HUDEP-2 (cell line): ENCODE measurements around the gene TRIM52.
"Not testable (repeated sequence)": the region's sequence is repeated elsewhere in the genome, so short reads cannot be mapped to it uniquely, and the experiment has no call there.

Source experiments
- DNase-seq, 76 experiments: peaks; one replicate each; lab custom pipeline; 2025; ENCODE audit not compliant: unreplicated experiment in 76 of 76; lab: John Stamatoyannopoulos, UW

TRIM52 gene

DNA sequence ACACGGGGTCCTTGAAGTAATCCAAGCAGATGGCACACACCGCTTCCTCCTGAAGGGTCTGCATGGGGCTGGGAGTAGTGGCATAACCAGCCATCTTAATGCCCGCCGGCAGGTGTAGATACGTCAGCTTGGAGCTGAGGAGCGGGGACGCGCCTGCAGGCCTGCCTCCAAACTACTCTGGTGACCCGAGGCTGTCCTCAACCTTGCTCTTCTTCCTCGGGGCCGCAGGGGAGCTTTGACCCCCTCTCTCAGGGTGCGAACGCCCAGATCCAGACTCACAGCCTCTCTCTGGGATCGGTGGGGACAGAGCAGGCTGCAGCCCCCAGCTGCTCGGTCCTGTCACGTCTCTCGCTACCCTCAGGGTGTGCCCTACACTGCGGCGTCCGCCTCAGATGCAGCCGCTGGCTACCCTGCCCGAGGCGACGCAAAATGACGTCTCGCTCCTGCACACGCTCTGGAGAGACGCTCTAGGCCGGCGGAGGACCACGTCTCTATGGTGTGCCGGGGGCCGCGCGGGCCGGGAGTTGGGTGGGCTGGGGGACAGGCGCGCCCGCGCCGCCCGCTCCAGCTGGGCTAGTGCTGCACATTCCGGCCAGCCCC, at the start of gene TRIM52:
Gene TRIM52, minus strand, starts transcription at position 424 of the 600 bp plus-strand sequence. Its CDS starts 330 bp downstream, at position 94.
- no peak for DNase-seq

DNA sequence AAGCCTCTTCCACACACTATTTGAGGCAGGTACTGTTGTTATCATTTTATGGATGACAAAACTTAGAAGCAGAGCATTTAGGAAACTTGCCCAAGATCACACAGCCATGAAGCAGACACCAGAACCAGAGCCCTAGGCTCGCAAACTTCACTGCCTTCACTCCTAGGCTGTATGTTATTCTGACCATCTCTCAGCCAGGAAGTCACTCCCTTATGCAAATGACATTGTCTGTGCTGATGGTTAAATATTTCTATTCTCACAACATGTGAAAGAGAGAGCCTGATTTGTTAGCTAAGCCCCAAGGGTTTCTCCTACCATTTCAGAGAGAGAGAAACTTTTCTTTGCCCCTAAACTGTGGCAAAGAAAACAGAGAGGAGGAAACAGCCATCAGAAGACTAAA, 26.4 kb upstream of the TRIM52 start:
- not testable (repeated sequence) for DNase-seq

DNA sequence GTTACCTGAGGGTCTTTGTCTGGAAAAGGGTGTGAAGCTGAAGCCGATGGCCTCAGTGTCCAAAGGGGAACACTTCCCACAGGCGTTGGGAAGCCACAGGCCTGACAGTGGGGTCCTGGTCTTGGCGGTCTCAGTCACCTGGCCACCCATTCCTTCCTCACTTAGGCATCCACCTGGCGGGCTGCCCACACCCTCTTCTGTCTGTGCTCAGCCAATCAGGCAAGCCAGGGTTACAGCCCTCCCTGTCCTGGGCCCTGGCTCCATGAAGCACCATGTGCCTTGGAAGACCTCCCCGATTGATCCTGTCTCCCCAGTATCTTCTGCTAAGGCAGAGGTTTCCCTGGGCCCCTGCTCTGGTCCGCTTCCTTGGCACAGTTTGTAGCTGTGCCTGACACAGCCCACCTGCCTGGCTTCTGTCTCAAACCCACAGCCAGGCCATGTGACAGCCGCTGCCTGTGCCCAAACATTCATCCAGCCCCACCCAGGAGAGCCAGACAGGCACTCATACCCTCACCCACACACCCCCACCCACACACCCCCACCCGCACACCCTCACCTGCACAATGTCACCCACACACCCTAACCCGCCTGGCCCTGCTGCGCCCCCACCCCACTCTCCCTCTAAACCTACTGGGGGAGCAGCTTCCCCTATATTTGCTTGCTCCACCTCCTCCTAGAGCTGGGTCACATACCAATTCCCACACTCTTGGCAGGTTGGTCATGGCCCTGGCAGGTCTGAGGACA, 25.2 kb upstream of the TRIM52 start:
- not testable (repeated sequence) for DNase-seq

DNA sequence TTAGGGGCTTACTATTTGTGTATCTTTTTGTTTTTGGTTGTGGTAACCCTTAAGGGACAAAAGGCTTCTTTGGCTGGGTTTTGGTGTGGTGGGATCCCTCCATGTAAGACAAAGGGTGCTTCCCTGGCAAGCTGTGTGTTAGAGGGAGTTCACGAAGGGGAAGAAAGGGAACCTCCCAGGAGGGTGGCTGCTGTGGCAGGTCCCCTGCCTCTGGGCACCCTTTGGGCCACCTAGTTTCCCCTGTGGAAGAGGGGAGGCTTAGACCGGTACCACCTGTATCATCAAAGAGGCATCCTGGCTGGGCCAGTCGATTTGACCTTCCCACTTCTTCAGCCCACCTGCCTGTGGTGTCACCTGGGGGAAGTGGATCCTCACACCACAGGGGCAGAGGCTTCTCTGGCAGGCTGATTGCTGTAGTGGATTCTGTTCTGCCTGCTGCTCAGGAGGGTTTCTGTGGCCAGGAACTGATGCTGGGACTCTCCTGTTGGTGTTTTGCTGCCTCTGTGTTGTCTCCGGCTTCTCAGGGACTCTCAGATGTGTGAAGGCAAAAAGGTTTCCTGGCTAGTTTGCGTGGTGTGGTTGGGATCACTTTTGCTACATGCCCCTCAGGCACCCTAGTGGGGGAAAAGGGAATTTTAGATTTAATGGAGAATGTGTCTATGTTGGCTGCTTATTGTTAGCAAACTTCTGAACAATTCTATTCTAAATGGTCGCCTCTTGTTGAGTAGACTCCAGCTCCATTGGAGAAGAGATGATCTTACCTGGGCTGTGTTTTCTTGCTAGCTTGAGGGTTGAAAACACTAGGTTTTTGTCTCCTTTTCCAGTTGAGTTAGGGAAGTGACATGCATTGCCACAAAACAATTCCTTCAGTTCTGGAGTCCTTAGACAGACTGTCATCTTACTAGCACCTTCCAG, 23.2 kb upstream of the TRIM52 start:
- DNase-seq, result not testable (repeated sequence)

DNA sequence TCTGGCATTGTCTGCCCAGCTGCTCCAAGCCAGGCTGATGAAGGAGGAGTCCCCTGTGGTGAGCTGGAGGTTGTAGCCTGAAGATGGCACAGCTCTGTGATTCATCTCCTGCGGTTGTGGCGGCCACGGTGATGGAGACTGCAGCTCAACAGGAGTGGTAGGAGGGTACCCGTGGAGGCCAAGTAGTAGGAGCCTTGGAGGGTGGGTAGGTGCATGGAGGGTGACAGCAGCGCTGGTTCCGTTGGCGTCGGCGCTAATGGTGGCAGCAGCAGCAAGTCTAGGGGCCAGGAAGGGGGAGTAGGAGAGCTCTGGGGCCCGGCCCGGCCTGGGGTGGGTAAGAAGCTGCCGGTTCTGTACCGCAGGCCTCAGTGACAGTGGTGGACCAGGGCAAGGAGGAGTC, 22.4 kb upstream of the TRIM52 start:
- DNase-seq, result no peak

DNA sequence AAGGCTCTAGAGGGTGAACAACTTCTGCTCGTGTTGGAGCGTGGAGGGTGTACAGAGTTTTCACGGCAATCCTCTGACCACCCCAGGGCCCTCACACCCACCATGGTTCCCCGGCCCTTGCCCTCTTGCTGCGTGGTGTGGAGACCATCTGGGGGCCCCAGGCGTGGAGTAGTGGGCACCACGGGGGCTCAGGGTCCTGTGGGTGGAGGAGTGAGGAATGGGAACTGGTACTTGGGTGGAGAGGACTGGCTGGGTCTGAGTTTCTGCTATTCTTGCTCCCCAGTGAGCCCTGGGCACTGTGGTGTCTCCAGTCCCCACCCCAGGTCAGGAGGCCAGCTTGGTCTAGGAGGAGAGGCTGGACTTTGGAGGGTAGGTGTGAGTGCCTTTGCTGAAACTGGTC, 21.9 kb upstream of the TRIM52 start:
- DNase-seq, result no peak

DNA sequence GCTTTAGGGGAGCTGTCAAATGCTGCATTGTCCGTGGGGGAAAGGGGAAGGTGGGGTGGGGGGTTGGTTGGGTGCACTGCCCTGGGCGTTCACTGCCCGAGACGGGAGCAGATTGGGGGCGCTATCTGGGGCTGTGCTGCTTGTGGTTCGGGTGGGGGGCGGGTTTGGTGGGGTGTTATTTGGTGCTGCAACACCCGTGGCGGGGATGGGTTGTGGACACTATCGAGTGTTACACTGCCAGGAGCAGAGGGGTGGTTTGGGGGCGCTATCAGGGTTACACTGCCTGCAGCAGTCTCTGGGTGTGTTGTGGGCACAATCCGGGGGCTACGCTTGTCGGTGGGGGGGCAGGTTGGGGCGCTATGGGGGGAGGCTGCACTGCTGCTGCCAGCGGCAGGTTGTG, 21.5 kb upstream of the TRIM52 start:
- DNase-seq, result not testable (repeated sequence)

DNA sequence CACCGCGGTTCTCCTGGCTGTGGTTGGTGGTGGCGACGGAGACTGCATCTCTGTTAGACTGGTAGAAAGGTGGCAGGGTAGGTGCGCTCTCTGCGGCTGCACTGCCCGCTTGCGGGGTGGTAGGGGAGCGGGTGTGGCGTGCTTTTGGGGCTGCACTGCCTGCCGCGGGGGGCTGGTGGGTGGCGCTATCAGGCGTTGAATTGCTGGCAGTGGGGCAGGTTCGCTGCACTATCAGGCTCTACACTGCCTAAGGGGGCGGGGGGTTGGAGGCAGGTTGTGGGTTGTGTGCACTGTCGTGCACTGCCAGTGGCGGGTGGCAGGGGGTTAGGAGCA, 21.0 kb upstream of the TRIM52 start:
- DNase-seq, result no peak

DNA sequence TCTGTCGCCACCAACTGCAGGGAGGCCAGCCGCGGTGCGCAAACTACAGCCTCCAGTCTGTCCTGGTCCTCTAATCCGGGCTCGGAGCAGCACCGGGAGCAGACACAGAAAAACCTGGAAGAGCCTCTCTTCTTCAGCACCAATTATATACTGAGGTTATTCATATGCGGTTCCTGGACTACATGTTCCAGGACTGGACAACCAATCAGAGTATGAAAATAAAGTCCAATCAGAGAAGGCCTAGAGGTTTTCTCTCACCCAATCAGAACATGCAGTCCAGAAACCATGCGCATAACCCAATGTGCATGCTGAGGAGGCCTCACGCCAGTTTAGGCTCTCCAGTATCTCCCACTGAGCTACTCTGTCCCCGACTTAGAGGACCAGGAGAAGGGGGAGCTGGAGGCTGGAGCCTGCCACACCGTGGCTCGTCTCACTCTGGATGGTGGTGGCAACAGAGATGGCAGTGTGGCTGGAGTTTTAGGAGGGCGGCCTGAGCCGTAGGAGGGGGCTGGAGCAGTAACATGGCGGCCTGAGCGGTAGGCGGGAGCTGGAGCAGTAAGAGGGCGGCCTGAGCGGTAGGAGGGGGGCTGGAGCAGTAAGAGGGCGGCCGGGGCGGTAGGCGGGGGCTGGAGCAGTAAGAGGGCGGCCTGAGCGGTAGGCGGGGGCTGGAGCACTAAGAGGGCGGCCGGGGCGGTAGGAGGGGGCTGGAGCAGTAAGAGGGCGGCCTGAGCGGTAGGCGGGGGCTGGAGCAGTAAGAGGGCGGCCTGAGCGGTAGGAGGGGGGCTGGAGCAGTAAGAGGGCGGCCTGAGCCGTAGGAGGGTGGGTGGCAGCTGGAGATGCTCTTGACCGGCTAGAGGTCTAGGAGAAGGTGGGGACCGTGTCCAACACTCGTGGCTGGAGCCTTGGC, 20.4 kb upstream of the TRIM52 start:
- no peak for DNase-seq

DNA sequence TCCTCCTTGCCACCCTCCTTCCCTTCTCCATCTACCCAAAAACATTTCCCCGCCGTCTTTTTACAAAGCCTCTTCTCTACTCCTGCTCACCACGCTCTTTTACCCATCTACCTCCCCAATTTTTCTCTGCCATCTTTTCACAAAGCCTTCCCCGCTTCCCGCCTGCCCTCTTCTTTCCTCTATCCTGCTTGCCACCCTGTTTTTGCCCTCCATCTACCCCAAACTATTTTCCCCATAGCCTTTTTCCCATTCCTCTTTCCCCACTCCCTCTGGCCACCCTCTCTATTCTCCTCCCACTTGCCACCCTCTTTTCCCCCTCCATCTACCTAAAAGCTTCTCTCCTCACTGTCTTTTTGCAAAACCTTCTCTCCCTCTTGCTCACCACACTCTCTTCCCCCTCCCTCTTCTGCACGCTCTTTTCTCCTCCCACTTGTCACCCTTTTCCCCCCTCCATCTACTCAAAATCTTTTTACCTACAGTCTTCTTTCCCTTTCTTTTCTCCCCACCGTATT, 19.4 kb upstream of the TRIM52 start:
- DNase-seq, result no peak

DNA sequence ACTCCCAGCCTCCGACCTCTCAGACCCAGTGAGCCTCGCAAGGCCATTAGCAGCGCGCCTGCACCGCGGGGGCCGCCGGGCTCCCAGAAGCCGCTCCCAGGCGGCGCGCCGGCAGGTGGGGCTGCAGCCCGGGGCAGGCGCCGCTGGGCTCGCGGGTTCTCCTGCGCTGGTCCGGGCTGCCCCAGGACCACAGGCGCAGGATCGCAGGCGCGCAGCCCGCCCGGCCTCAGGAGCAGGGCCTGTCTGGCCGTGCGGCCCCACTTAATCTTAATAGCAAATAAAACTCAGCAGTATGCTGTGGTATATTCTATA, 12.4 kb upstream of the TRIM52 start:
- not testable (repeated sequence) for DNase-seq

DNA sequence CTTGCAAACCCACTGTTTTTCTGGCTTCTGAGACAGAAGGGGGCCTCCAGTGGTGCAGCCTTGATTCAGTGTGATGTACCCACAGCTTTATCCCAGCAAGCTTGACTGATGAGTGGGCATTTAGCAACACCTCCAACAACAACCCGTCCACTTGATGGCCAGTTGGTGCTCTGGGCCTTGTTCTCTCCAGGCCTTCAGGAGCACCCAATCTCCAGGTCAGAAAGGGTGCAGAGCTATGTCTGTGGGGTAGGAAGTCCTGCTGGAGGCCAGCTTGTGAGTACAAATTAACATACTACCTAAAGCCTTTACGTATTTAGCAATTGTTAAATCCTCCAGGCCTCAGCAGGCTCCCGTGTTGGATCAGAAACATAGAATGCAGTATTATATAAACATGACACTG, 10.1 kb upstream of the TRIM52 start:
- DNase-seq, result no peak

DNA sequence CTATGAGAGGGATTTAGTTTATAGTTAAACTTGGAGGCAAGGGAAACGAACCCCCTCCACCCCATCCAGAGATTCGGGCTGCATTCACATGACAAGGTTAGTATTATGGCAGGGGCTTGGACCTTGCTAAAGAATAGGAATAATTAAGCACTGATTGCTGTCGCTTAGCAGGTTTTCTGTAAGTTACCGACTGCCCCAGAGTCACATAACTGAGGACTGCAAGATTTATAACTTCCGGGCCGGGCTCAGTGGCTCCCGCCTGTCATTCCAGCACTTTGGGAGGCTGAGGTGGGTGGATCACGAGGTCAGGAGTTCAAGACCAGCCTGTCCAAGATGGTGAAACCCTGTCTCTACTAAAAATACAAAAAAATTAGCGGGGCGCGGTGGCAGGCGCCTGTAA, 7.0 kb upstream of the TRIM52 start:
- DNase-seq, result not testable (repeated sequence)

DNA sequence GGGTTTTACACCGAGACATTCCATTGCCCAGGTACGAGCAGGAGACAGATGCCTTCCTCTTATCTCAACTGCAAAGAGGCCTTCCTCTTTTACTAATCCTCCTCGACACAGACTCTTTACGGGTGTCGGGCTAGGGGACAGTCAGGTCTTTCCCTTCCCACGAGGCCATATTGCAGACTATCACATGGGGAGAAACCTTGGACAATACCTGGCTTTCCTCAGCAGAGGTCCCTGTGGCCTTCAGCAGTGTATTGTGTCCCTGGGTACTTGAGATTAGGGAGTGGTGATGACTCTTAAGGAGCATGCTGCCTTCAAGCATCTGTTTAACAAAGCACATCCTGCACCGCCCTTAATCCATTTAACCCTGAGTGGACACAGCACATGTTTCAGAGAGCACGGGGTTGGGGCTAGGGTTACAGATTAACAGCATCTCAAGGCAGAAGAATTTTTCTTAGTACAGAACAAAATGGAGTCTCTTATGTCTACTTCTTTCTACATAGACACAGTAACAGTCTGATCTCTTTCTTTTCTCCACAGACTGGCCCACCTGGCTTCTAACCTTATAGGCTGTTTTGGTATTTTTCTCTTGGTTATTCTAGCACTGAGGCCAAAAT, 6.5 kb upstream of the TRIM52 start:
- DNase-seq, result not testable (repeated sequence)

DNA sequence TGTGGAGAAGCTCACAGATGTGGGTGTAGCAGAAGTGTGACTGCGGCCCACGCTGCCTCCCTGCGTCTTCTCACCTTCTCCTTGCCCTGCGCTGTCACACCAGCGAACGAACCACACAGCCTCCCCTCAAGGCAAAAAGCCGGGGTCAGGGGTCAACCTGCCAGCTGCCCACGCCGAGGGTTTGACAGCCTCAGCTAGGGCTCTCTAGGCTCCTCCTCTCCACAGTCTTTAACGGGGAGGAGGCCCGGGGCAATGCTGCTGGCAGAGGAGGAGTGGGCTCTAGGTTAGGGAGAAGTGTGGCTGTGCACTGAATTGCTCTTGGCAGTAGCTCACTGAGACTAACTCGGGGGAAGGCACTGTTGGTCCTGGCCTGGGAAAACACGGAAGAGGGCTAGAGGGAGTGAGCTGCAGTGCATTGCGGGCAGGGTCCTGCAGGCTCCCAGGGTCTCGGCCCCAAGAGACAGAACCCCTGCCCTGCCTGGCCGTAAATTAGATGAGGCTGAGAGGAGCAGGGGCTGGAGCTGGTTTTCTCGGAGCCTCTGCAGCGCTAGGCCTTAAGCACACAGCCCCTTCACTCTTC, 4.2 kb upstream of the TRIM52 start:
- no peak for DNase-seq

DNA sequence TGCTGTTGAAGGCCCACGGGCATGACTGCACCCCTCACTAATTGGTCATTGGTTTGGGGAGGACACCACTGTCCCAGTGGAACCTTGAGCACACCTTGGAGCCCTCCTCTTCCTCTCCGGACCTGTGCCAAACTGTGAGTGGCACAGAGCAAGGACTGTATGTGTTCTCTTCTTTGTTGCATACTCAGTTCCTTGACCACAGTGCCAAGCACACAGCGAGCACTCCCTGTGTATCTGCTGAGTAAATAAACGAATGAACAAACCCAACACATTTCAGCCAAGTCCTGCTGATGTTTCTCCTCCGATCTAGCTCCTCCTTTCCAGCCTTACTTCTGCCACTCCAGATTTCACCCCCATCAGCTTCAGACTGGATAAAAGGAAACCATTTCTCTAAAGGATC, 2.7 kb upstream of the TRIM52 start:
- DNase-seq, result no peak

DNA sequence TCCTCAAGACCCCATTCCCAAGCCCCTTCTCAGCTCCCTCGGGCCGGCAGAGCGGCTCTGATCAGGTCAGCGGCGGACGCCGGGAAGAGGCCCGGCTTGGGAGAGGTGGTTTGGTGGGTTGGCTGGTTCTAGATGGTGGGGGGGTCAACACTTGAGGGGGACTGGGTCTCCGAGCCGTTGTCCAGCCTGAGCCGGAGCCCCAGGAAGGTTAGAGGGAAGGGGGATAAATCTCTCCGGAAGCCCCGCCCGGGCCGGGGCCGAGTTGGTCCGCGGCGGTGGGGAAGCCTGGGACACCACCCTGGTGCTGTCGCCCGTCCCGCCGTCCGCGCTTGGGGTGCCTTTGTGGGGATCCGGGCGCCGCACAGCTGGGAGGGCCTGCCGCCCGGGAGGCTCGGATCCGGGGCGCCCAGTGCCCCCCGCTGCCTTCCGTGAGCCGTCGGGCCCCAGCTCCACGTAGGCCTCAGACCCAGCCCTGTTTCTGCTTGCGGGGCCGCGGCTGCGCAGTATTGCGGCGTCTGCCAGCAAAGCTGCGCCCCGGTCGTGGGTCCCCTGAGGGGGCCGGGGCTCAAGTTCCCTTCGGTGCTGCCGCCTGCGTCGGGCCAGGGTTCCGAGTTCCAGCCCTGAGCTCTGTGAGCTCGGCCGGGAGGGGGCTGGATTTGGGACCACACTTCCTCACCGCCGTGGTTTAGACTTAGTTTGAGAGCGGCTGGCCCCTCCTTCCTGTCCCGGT, 542 bp upstream of the TRIM52 start:
- no peak for DNase-seq

DNA sequence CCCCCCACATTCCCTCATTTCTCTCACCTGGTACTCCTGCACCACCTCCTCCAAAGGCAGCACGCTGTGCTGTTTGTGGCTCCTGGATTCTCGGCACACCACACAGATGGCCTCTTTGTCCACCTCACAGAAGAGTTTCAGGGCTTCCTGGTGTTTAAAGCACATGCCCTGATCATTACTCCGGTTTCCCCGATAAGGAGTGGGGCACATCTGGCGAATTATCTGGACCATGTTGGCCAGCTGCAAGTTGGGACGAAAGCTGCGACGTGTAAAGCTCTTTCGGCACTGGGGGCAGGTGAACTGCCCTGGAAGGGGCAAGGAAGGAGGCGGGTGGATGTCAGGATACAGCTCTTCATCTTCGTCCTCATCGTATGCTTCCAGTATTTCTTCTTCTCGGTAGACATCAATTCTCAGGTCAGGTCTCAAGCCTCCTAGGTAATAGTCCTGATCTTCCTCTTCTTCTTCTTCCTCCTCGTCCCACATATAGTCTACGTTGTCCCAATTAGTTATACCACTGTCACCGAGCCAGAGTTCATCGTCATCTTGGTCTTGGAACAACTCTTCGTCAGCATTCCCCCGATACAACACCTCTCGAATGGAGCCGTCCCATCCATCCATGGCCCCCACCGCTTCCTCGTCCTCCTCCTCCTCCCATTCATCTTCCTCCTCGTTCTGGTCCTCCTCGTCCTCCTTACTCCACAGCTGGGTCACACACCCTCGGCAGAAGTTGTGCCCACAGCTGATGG, 796 bp downstream of the TRIM52 start:
- DNase-seq, result no peak
